Smooth muscle cell (in vitro differentiated cells): Measurements from ENCODE around the gene LEUTX. TPM values are rescaled to one million over a fixed set of nuclear protein-coding genes. Genes with fewer than 3 reads are reported as not detected.

Experiments used
- DNase-seq: peaks from one replicate; lab custom pipeline; 2025; ENCODE audit not compliant: unreplicated experiment; lab: John Stamatoyannopoulos, UW
- H2AFZ ChIP-seq: fragments of 200-600 bp; sonication (generic); 2 replicates; pipeline ENCODE4 v1.6.0; 2016; ENCODE audit warnings: antibody characterized with exemption, low read depth, mild to moderate bottlenecking
- H3F3A ChIP-seq: fragments of 200-600 bp; sonication (generic); 2 replicates; pipeline ENCODE4 v1.6.0; 2017; ENCODE audit warnings: antibody characterized with exemption, low read depth
- H3K27ac ChIP-seq: fragments of 200-600 bp; sonication (generic); 2 replicates; pipeline ENCODE4 v1.5.1; 2016; ENCODE audit warnings: low read depth, mild to moderate bottlenecking
- H3K27me3 ChIP-seq: fragments of 200-600 bp; sonication (generic); 2 replicates; pipeline ENCODE4 v1.6.1; 2016; ENCODE audit warnings: low read depth, mild to moderate bottlenecking
- H3K36me3 ChIP-seq: fragments of 200-600 bp; sonication (generic); 2 replicates; pipeline ENCODE4 v1.5.1; 2016; ENCODE audit warnings: low read depth
- H3K4me1 ChIP-seq: fragments of 200-600 bp; sonication (generic); 2 replicates; pipeline ENCODE4 v1.5.1; 2016; ENCODE audit warnings: low read depth
- H3K4me2 ChIP-seq: fragments of 200-600 bp; sonication (generic); 2 replicates; pipeline ENCODE4 v1.6.0; 2016; ENCODE audit warnings: mild to moderate bottlenecking
- H3K4me3 ChIP-seq: fragments of 200-600 bp; sonication (generic); 2 replicates; pipeline ENCODE4 v1.5.1; 2016; ENCODE audit warnings: mild to moderate bottlenecking
- H3K79me2 ChIP-seq: fragments of 200-600 bp; sonication (generic); 2 replicates; pipeline ENCODE4 v1.6.0; 2016; ENCODE audit warnings: low read depth, mild to moderate bottlenecking
- H3K9ac ChIP-seq: fragments of 200-600 bp; sonication (generic); 2 replicates; pipeline ENCODE4 v1.6.0; 2016; ENCODE audit warnings: low read depth
- H3K9me3 ChIP-seq: fragments of 200-600 bp; sonication (generic); replicated peaks from 2 replicates; pipeline ENCODE4 v1.5.1; 2016; ENCODE audit warnings: low read depth
- H4K20me1 ChIP-seq: fragments of 200-600 bp; sonication (generic); 2 replicates; pipeline ENCODE4 v1.6.0; 2016; ENCODE audit warnings: low read depth
- WGBS: methylation state at CpG from one replicate; pipeline ENCODE4 v1.1.7; 2016; ENCODE audit warnings: low lambda C conversion rate; 5-methylcytosine and 5-hydroxymethylcytosine counted together
- polyA plus RNA-seq: library from polyadenylated mRNA; unstranded; fragments of >200 nt; fragmentation: Nextera tagmentation; extraction: Ambion mirVana; gene quantifications from 2 replicates; pipeline ENCODE4 v1.2.1, GENCODE V29; 2016
- total RNA-seq: library from RNA; depleted of rRNA; stranded (reverse); fragments of >200 nt; gene quantifications from 2 replicates; pipeline ENCODE4 v1.2.3, GENCODE V29; 2014
- TF ChIP-seq, protein P1 (sequence below): fragments of 200-600 bp; sonication (generic); IDR thresholded peaks from 2 replicates; pipeline ENCODE4 v1.5.1; 2017; ENCODE audit warnings: borderline replicate concordance, mild to moderate bottlenecking, antibody characterized with exemption; ENCODE audit not compliant: insufficient read depth, poor library complexity, severe bottlenecking

Gene LEUTX
- total and polyA plus RNA-seq, 2 experiments from 2014 or later = not detected

DNA sequence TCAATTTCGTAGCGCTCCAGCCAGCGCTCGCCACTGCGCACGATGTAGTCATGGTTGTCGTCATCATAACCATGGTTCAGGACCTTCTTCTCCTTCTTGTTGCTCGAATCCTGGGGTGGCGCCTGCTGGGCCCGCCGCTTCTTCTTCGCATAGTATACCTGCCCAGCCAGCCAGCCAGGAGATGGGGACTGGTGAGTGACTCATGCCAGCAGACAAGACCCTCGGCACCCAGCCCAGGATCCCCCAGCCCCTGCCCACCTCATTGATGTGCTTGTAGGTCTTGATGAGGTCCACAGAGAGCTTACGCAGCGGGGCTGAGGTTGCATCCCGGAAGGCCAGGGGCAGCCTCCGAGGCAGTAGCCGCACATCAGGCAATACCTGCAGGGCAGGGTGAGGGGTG is 51.8 kb downstream of the LEUTX start:
- DNase-seq = no peak
- WGBS = 97% methylated on average over 18 of the region's 18 CpGs
- peaks cover 16% of the 10 kb centered on the region for H3K4me1 ChIP-seq
- H3K4me2 ChIP-seq = no peak overlapping the region
- TF ChIP-seq, protein P1, sequence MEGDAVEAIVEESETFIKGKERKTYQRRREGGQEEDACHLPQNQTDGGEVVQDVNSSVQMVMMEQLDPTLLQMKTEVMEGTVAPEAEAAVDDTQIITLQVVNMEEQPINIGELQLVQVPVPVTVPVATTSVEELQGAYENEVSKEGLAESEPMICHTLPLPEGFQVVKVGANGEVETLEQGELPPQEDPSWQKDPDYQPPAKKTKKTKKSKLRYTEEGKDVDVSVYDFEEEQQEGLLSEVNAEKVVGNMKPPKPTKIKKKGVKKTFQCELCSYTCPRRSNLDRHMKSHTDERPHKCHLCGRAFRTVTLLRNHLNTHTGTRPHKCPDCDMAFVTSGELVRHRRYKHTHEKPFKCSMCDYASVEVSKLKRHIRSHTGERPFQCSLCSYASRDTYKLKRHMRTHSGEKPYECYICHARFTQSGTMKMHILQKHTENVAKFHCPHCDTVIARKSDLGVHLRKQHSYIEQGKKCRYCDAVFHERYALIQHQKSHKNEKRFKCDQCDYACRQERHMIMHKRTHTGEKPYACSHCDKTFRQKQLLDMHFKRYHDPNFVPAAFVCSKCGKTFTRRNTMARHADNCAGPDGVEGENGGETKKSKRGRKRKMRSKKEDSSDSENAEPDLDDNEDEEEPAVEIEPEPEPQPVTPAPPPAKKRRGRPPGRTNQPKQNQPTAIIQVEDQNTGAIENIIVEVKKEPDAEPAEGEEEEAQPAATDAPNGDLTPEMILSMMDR = no peak
- H3K36me3 ChIP-seq = no peaks in the 10 kb centered on the region
- no peak overlapping the region for H3K27ac ChIP-seq
- no peak overlapping the region for H3K9ac ChIP-seq
- H3K79me2 ChIP-seq = peaks cover 16% of the 10 kb centered on the region
- H2AFZ ChIP-seq = no peak overlapping the region
- H3K4me3 ChIP-seq = no peak overlapping the region
- H4K20me1 ChIP-seq = no peaks in the 10 kb centered on the region
- peaks cover 9% of the 10 kb centered on the region for H3F3A ChIP-seq
- H3K9me3 ChIP-seq = no peaks in the 10 kb centered on the region
- H3K27me3 ChIP-seq = no peaks in the 10 kb centered on the region

DNA sequence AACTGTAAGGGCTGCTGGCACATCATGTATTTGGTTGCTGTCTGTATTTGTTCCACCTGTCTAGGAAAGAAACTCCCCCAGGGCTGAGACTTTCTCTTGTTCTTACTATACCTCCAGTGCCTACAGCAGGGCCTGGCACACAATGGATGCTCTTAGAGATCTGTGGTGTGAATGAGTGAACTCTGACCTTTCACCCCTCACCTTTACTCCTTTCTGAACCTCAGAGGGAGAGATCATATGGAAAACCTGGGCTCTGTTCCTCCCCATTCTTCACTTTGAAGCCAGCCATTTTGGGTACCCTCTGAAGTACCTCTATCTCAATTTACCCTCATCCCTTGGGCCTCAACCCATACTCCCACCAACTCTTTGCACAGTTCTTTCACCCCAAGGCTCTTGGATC is 52.2 kb downstream of the LEUTX start:
- no peak for DNase-seq
- Histone ChIP-seq H3F3A (peaks cover 9% of the 10 kb centered on the region), H3K4me2 (no peak overlapping the region), H3K4me3 (no peak overlapping the region), H3K36me3 (no peaks in the 10 kb centered on the region), H2AFZ (no peak overlapping the region), H3K4me1 (peaks cover 16% of the 10 kb centered on the region), H3K9me3 (no peaks in the 10 kb centered on the region), H4K20me1 (no peaks in the 10 kb centered on the region), H3K27me3 (no peaks in the 10 kb centered on the region), H3K27ac (no peak overlapping the region), H3K9ac (no peak overlapping the region), H3K79me2 (peaks cover 16% of the 10 kb centered on the region)
- TF ChIP-seq, protein P1 = no peak

DNA sequence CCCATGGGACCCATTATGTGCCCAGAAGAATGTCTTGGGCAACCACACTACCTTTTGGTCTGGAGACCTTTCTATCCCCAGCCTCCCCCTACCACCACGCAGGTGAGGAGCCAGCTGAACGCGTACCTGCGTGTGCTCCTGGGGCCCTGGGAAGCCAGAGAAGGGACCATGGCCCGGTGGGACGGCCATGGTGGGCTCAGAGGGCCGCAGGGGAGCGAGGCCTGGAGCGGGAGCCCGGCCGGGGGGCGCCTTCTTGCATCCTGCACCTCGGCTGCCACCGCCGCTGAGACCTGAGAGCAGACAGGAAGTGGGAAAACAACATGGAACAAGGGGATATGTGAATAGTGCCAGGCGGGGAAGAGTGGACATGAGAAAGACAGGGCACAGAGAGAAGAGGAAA is 53.0 kb downstream of the LEUTX start:
- Histone ChIP-seq H3K9ac (no peak overlapping the region), H3K4me1 (peaks cover 16% of the 10 kb centered on the region), H3K27ac (no peak overlapping the region), H3K9me3 (no peaks in the 10 kb centered on the region), H2AFZ (no peak overlapping the region), H3K4me2 (no peak overlapping the region), H3K4me3 (no peak overlapping the region), H3K27me3 (no peaks in the 10 kb centered on the region), H4K20me1 (no peaks in the 10 kb centered on the region), H3K79me2 (peaks cover 16% of the 10 kb centered on the region), H3K36me3 (peaks cover 2% of the 10 kb centered on the region), H3F3A (peaks cover 9% of the 10 kb centered on the region)
- WGBS = 98% methylated on average over 16 of the region's 16 CpGs
- TF ChIP-seq, protein P1 = no peak
- DNase-seq = no peak

DNA sequence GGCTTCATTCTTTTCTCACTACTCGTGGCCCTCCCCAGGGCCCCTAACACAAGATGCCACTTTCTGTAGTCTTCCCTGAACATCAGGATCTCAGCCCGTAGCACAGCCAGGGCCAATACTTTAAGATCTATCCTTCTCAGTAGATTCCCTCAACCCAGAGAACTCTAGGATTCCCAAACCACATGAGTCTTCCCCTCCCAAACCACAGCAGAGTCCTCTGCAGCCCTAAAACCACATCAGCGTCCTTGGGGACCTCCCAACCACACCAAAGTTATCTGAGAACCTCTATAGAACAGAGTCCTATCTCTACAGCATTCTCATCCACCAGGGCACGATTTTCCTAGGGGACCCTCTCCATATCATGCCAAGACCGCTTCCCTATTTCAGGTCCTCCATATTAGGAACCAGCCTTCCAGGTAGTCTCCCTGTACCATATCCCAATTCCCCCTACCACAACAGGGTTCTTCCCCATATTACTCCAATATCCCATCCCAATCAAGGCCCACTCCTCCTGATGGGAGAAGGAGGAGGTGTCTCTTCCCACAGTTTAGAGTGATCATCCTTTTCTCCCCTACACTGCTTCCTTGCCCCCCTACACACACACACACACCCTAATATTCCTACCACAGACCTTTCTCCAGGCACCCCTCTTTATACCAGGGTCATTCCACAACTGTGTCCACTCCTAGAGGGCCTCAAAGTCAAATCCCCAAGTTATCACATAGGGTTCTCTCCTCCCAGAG is 53.9 kb downstream of the LEUTX start:
- 78% methylated on average over 5 of the region's 5 CpGs for WGBS
- Histone ChIP-seq H3K27me3 (no peaks in the 10 kb centered on the region), H3F3A (peaks cover 9% of the 10 kb centered on the region), H3K79me2 (peaks cover 16% of the 10 kb centered on the region), H3K27ac (peak overlapping the region; percentile 99), H3K9me3 (no peaks in the 10 kb centered on the region), H3K9ac (peak overlapping the region; percentile 100), H3K36me3 (peaks cover 3% of the 10 kb centered on the region), H3K4me1 (peaks cover 16% of the 10 kb centered on the region), H4K20me1 (no peaks in the 10 kb centered on the region), H2AFZ (no peak overlapping the region), H3K4me2 (peak overlapping the region; percentile 100), H3K4me3 (peak overlapping the region; percentile 92)
- TF ChIP-seq, protein P1 = no peak
- DNase-seq = no peak
